OCI-LY7 (cell line): ENCODE data around the gene PTPRM. TPM values are rescaled to one million over a fixed set of nuclear protein-coding genes. Genes with fewer than 3 reads are reported as not detected.

ENCODE experiments used
- BruUV-seq: library from RNA; stranded (reverse); fragments of 400-500 nt; replicated peaks from 2 replicates; lab custom pipeline; 2021; lab: Mats Ljungman, UMichigan
- CTCF ChIA-PET: fragments of 300-600 bp; sonication (Branson Sonifier 250); formaldehyde crosslinking; loops from one replicate; lab custom pipeline; 2022; ENCODE audit warnings: antibody characterized with exemption; ENCODE audit not compliant: unreplicated experiment; lab: Charles Lee
- POLR2A ChIA-PET: fragments of 300-600 bp; sonication (Branson Sonifier 250); formaldehyde crosslinking; loops from one replicate; lab custom pipeline; 2022; ENCODE audit warnings: antibody characterized with exemption; lab: Charles Lee
- DNase-seq: peaks from one replicate; pipeline ENCODE4 v3.0.0-alpha.2; 2015; ENCODE audit warnings: low spot score
- H2AFZ ChIP-seq: fragments of 200-600 bp; sonication (generic), shearing (Covaris generic); 2 replicates; pipeline ENCODE4 v1.6.1; 2014; ENCODE audit warnings: mild to moderate bottlenecking, antibody characterized with exemption, low read length, moderate library complexity
- H3K27ac ChIP-seq: fragments of 200-600 bp; sonication (generic); 2 replicates; pipeline ENCODE4 v1.5.1; 2014; ENCODE audit warnings: mixed run types, low read depth, mild to moderate bottlenecking, moderate library complexity, low read length, inconsistent platforms; ENCODE audit not compliant: poor library complexity, severe bottlenecking
- H3K36me3 ChIP-seq: fragments of 200-600 bp; sonication (generic); 2 replicates; pipeline ENCODE4 v1.6.1; 2014; ENCODE audit warnings: mild to moderate bottlenecking, antibody characterized with exemption, low read length, moderate library complexity, mixed read lengths; ENCODE audit not compliant: insufficient read depth
- H3K4me1 ChIP-seq: fragments of 200-600 bp; sonication (generic); 2 replicates; pipeline ENCODE4 v1.5.1; 2014; ENCODE audit warnings: mild to moderate bottlenecking, low read length; ENCODE audit not compliant: insufficient read depth, poor library complexity, severe bottlenecking
- H3K4me2 ChIP-seq: fragments of 200-600 bp; sonication (generic); 2 replicates; pipeline ENCODE4 v1.6.1; 2014; ENCODE audit warnings: mild to moderate bottlenecking, low read length
- H3K4me3 ChIP-seq: fragments of 200-600 bp; sonication (generic); 2 replicates; pipeline ENCODE4 v1.5.1; 2014; ENCODE audit warnings: mild to moderate bottlenecking, low read depth, low read length; ENCODE audit not compliant: poor library complexity, severe bottlenecking
- H3K79me2 ChIP-seq: fragments of 200-600 bp; sonication (generic); 2 replicates; pipeline ENCODE4 v1.6.1; 2016; ENCODE audit warnings: low read depth, mild to moderate bottlenecking, low read length, moderate library complexity, mixed read lengths; ENCODE audit not compliant: insufficient read depth
- H3K9me2 ChIP-seq: fragments of 200-600 bp; sonication (generic); 2 replicates; pipeline ENCODE4 v1.6.1; 2016; ENCODE audit warnings: mild to moderate bottlenecking, low read length, mixed read lengths; ENCODE audit not compliant: insufficient read depth
- H3K9me3 ChIP-seq: fragments of 200-600 bp; sonication (generic); 2 replicates; pipeline ENCODE4 v1.6.1; 2014; ENCODE audit warnings: mild to moderate bottlenecking, mixed run types, low read length, mixed read lengths
- H4K20me1 ChIP-seq: fragments of 200-600 bp; sonication (generic); 2 replicates; pipeline ENCODE4 v1.6.1; 2014; ENCODE audit warnings: mild to moderate bottlenecking, antibody characterized with exemption, low read length, moderate library complexity, mixed read lengths; ENCODE audit not compliant: insufficient read depth
- CTCF ChIP-seq: fragments of 200-600 bp; sonication (generic); conservative IDR thresholded peaks from 2 replicates; pipeline ENCODE4 v1.5.1; 2014; ENCODE audit warnings: mild to moderate bottlenecking, antibody characterized with exemption, low read length, moderate library complexity, mixed read lengths
- EZH2phosphoT487 ChIP-seq: fragments of 200-600 bp; sonication (generic); IDR thresholded peaks from 2 replicates; pipeline ENCODE4 v1.6.1; 2018; ENCODE audit warnings: low read depth, borderline replicate concordance, mild to moderate bottlenecking, mixed run types, antibody characterized with exemption, low read length, moderate library complexity, mixed read lengths
- intact Hi-C: fragments of 100-400 bp; cut with micrococcal nuclease; formaldehyde crosslinking; loops from one replicate; pipeline ENCODE4 v1.10.0; 2022; ENCODE audit not compliant: unreplicated experiment
- total RNA-seq, 2 experiments: library from RNA; depleted of rRNA in 1 of 2; stranded (reverse); fragments of >200 nt in 1 of 2; shearing (Covaris generic) in 1 of 2; gene quantifications; 2 replicates each; pipeline ENCODE4 v1.2.3, GENCODE V29; 2014 to 2022

The PTPRM gene
- total RNA-seq, 2 experiments from 2014 or later, result not detected

GRCh38 chr18:7900091-7900490, 333.0 kb downstream of the PTPRM start:
- no peak overlapping the region for H3K27ac ChIP-seq
- intact Hi-C loops, result no loop called here
- H3K9me3 ChIP-seq, result no peaks in the 10 kb centered on the region
- no peak overlapping the region for H3K4me3 ChIP-seq
- no peak for TF ChIP-seq EZH2phosphoT487
- no peak for TF ChIP-seq CTCF
- H3K79me2 ChIP-seq, result no peaks in the 10 kb centered on the region
- no peaks in the 10 kb centered on the region for H3K4me1 ChIP-seq
- DNase-seq, result no peak
- H4K20me1 ChIP-seq, result no peaks in the 10 kb centered on the region
- ChIA-PET CTCF (no interaction called here), POLR2A (no interaction called here)
- no peaks in the 10 kb centered on the region for H3K9me2 ChIP-seq
- no TSS peak for BruUV-seq
- no peak overlapping the region for H2AFZ ChIP-seq
- H3K36me3 ChIP-seq, result no peaks in the 10 kb centered on the region
- H3K4me2 ChIP-seq, result no peak overlapping the region

- Histone ChIP-seq H3K79me2 (no peaks in the 10 kb centered on the region), H3K9me2 (no peaks in the 10 kb centered on the region), H3K4me3 (no peak overlapping the region), H3K4me1 (no peaks in the 10 kb centered on the region), H4K20me1 (no peaks in the 10 kb centered on the region), H3K27ac (no peak overlapping the region), H3K36me3 (no peaks in the 10 kb centered on the region), H3K4me2 (no peak overlapping the region), H2AFZ (no peak overlapping the region), H3K9me3 (no peaks in the 10 kb centered on the region)
- DNase-seq, result no peak
- ChIA-PET POLR2A (no interaction called here), CTCF (no interaction called here)
- TF ChIP-seq EZH2phosphoT487, result no peak
- TF ChIP-seq CTCF, result no peak
- intact Hi-C loops, result no loop called here
- no TSS peak for BruUV-seq
Measured at GRCh38 chr18:7901657-7902056, 334.5 kb downstream of the PTPRM start.

GRCh38 chr18:7902399-7902839, 335.3 kb downstream of the PTPRM start:
- no peaks in the 10 kb centered on the region for H3K9me2 ChIP-seq
- intact Hi-C loops, result no loop called here
- H3K4me1 ChIP-seq, result no peaks in the 10 kb centered on the region
- no peaks in the 10 kb centered on the region for H3K36me3 ChIP-seq
- H3K79me2 ChIP-seq, result no peaks in the 10 kb centered on the region
- TF ChIP-seq EZH2phosphoT487, result no peak
- TF ChIP-seq CTCF, result no peak
- no peaks in the 10 kb centered on the region for H4K20me1 ChIP-seq
- H3K4me2 ChIP-seq, result no peak overlapping the region
- DNase-seq, result no peak
- no peak overlapping the region for H3K4me3 ChIP-seq
- H3K9me3 ChIP-seq, result no peaks in the 10 kb centered on the region
- no TSS peak for BruUV-seq
- CTCF ChIA-PET, result no interaction called here
- POLR2A ChIA-PET, result no interaction called here
- no peak overlapping the region for H3K27ac ChIP-seq
- no peak overlapping the region for H2AFZ ChIP-seq
